WTC11 (cell line): ENCODE results near the gene MAS1L.

Source experiments
- CREM ChIP-seq: sonication (generic); formaldehyde crosslinking; IDR thresholded peaks from 2 replicates; pipeline ENCODE4 v1.8.1; 2022; ENCODE audit warnings: mild to moderate bottlenecking, missing genetic modification reagents, moderate library complexity
- SMAD4 ChIP-seq: sonication (generic); formaldehyde crosslinking; IDR thresholded peaks from 2 replicates; pipeline ENCODE4 v1.8.0; 2022; ENCODE audit warnings: mild to moderate bottlenecking, missing genetic modification reagents
- TF ChIP-seq, protein P1 (sequence below): fragments of 200-600 bp; IDR thresholded peaks from 2 replicates; pipeline ENCODE4 v1.8.0; 2022; ENCODE audit warnings: antibody characterized with exemption
- TF ChIP-seq, protein P2 (sequence below): sonication (generic); formaldehyde crosslinking; IDR thresholded peaks from 2 replicates; pipeline ENCODE4 v1.8.1; 2023; ENCODE audit warnings: mild to moderate bottlenecking, missing genetic modification reagents
- TF ChIP-seq, protein P3 (sequence below): sonication (generic); formaldehyde crosslinking; IDR thresholded peaks from 2 replicates; pipeline ENCODE4 v1.8.0; 2022; ENCODE audit warnings: mild to moderate bottlenecking, missing genetic modification reagents

DNA sequence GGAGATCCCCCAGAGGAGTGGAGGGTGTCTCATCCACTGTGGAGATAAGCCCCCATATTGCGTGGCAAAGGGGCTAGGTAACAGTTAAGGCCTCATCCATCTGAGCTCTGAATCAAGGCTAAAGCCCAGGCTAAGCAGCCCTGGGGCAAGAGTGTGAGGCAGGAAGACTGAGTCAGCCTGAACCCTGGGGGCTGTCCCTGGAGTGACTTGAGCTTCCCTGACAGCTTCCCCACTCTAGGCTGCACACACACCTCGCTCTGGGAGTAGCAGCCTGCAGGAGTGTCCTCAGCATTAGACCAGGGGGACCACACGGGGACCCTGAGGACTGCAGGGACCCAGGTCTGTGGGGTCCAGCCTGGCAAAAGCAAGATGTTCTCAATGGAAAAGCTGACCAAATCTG lies 43.9 kb upstream of the MAS1L start:
- TF ChIP-seq, protein P1, sequence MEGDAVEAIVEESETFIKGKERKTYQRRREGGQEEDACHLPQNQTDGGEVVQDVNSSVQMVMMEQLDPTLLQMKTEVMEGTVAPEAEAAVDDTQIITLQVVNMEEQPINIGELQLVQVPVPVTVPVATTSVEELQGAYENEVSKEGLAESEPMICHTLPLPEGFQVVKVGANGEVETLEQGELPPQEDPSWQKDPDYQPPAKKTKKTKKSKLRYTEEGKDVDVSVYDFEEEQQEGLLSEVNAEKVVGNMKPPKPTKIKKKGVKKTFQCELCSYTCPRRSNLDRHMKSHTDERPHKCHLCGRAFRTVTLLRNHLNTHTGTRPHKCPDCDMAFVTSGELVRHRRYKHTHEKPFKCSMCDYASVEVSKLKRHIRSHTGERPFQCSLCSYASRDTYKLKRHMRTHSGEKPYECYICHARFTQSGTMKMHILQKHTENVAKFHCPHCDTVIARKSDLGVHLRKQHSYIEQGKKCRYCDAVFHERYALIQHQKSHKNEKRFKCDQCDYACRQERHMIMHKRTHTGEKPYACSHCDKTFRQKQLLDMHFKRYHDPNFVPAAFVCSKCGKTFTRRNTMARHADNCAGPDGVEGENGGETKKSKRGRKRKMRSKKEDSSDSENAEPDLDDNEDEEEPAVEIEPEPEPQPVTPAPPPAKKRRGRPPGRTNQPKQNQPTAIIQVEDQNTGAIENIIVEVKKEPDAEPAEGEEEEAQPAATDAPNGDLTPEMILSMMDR = no peak
- TF ChIP-seq, protein P2, sequence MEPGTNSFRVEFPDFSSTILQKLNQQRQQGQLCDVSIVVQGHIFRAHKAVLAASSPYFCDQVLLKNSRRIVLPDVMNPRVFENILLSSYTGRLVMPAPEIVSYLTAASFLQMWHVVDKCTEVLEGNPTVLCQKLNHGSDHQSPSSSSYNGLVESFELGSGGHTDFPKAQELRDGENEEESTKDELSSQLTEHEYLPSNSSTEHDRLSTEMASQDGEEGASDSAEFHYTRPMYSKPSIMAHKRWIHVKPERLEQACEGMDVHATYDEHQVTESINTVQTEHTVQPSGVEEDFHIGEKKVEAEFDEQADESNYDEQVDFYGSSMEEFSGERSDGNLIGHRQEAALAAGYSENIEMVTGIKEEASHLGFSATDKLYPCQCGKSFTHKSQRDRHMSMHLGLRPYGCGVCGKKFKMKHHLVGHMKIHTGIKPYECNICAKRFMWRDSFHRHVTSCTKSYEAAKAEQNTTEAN (CRISPR knock-in tag) = no peak
- no peak for TF ChIP-seq SMAD4 (CRISPR knock-in tag)
- no peak for TF ChIP-seq CREM (CRISPR knock-in tag)
- TF ChIP-seq, protein P3, sequence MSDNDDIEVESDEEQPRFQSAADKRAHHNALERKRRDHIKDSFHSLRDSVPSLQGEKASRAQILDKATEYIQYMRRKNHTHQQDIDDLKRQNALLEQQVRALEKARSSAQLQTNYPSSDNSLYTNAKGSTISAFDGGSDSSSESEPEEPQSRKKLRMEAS (CRISPR knock-in tag) = no peak
